Measurements from ENCODE around the gene MADD.

DNA sequence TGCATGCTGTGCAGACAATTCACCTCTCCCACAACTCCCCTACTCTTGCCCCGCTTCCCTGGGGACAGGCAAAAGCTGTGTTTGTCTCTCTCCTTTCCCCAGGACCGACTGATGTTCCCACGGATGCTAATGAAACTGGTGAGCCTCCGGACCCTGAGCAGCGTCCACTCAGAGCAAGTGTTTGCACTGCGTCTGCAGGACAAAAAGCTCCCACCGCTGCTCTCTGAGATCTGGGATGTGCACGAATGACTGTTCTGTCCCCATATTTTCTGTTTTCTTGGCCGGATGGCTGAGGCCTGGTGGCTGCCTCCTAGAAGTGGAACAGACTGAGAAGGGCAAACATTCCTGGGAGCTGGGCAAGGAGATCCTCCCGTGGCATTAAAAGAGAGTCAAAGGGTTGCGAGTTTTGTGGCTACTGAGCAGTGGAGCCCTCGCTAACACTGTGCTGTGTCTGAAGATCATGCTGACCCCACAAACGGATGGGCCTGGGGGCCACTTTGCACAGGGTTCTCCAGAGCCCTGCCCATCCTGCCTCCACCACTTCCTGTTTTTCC, 1.4 kb upstream of the MADD start:
- TF ChIP-seq, protein P1, sequence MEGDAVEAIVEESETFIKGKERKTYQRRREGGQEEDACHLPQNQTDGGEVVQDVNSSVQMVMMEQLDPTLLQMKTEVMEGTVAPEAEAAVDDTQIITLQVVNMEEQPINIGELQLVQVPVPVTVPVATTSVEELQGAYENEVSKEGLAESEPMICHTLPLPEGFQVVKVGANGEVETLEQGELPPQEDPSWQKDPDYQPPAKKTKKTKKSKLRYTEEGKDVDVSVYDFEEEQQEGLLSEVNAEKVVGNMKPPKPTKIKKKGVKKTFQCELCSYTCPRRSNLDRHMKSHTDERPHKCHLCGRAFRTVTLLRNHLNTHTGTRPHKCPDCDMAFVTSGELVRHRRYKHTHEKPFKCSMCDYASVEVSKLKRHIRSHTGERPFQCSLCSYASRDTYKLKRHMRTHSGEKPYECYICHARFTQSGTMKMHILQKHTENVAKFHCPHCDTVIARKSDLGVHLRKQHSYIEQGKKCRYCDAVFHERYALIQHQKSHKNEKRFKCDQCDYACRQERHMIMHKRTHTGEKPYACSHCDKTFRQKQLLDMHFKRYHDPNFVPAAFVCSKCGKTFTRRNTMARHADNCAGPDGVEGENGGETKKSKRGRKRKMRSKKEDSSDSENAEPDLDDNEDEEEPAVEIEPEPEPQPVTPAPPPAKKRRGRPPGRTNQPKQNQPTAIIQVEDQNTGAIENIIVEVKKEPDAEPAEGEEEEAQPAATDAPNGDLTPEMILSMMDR (conservative IDR thresholded peaks at IDR 0.05; ENCODE audit: low read depth in 2 of 2) = no peak
- no peak for TF ChIP-seq EZH2phosphoT487 (IDR thresholded peaks at IDR 0.05; ENCODE audit: unreplicated experiment)
- no peak for TF ChIP-seq POLR2AphosphoS5 (IDR thresholded peaks at IDR 0.05; ENCODE audit: low read depth)
- TF ChIP-seq EZH2 (IDR thresholded peaks at IDR 0.05; ENCODE audit: low read depth, unreplicated experiment) = no peak

All from GM23338 (cell line).